ENCODE data around the gene KLF13.

KLF13 gene

DNA sequence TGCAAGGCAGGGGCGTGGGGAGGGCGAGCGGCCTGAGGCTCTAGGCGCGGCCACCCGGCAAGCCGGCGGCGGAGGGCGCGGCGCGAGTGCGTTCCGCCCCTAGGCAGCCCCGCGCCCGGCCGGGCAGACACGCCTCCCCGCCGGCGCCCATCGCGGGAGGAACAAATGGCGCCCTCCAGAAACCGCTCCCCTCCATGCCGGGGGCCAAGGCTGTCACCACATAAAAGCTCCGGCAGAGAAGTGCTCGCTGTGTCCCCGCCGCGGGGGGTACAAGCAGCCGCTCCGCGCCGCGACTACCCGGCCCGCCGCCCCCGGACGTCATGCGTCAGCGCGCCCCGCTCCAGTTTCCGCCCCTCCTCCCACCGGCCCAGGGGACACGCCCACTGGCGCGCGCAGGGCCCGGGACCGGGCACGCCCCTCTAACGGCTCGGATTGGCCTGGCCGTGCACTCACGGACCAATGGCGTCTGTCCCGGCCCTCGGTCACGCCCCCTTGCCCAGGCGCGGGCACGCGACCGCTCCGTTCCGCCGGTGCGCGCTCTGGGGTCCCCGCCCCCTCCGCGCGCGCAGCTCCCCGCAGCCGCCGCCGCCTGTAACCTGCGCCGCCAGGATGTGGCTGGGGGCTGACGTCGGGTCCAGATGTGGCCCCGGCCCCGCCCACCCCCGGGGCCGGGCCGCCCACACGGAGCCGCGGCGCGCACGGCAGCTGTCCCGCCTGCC, at the start of gene KLF13:
TSS of gene KLF13 (plus strand) at position 680 of the 719 bp plus-strand sequence. CDS start 378 bp downstream, outside the sequence.
- DNase-seq (ENCODE audit: low spot score): peak; percentile 100

DNA sequence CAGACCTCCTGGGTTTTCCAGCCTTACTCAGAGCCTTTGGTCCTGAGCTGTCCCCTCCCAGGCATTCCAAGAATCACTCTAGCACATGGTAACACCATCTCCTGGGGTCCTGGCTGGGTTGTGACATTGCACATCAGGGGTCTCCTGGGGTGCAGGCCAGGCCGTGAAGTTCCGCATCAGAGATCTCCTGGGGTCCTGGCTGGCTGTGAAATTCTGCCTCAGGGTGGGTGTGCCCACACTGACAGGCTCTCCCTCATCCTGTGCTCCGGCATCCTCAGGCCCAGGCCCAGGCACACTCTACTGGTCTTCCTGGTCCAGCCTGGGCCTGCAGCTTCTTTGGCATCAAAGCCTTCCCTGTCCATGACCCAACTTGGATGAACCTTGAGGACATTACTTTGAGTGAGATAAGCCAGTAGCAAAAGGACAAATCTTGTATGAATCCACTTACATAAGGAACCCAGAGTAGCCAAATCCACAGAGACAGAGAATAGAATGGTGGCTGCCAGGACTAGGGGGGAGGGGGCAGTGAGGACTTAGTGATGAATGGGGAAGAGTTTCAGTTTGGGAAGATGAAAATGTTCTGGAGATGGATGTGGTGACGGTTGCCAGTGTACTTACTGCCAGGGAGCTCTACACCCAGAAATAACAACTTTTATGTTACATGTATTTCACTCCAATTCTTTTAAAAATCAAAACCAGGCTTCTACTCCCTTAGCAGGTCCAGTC, 49.1 kb upstream of the KLF13 start:
- no peak for DNase-seq (ENCODE audit: low spot score)

DNA sequence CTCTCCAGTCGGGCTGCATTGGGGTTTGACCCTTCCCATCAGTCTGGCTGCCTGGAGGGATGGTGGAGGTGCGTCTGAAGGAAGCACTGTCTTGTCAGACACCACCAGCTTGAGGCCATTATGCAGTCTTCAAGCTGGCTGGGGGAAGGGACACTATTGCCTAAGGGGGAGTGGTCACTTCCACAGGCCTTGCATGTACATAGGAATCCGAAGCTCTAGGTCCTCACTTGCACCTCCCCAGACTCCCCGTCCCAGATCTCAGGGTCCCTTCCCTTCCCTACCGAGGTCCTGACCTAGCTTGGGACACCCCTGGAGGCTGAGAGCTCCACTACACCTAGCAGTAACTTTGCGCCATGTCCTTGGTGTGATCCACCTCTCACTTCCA, 48.6 kb upstream of the KLF13 start:
- no peak for DNase-seq (ENCODE audit: low spot score)

DNA sequence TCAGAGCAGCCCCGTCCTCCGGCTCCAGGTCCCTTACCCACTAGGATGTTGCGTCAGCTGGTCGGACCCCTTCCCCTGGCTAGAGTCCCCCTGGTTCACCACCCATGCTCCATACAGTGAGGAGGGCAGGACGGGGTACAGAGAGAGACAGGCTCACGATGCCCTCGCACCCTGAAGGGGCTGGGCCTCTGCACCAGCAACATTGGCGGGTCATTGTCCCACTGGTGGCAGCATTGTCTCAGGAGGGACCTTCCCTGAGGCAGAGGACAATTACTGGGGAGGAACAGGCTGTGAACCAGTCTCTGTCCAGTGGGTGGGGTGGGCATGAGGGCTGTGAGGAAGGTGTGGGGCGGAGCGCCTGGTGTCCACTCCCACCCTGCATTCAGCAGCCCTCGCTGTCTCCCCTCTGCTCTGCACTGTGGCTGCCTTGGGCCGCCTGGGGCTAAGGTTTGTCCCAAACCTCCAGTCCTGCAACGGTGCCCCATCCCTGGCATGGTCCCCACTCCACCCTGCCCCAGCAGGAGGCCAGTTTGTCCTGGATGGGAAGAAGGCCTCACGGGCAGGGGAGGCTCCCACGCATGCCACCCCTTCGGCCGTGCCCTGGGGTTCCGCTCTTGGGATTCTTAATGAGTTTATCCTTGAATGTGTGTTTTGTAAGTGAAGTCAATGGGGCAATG, 48.0 kb upstream of the KLF13 start:
- no peak for DNase-seq (ENCODE audit: low spot score)

DNA sequence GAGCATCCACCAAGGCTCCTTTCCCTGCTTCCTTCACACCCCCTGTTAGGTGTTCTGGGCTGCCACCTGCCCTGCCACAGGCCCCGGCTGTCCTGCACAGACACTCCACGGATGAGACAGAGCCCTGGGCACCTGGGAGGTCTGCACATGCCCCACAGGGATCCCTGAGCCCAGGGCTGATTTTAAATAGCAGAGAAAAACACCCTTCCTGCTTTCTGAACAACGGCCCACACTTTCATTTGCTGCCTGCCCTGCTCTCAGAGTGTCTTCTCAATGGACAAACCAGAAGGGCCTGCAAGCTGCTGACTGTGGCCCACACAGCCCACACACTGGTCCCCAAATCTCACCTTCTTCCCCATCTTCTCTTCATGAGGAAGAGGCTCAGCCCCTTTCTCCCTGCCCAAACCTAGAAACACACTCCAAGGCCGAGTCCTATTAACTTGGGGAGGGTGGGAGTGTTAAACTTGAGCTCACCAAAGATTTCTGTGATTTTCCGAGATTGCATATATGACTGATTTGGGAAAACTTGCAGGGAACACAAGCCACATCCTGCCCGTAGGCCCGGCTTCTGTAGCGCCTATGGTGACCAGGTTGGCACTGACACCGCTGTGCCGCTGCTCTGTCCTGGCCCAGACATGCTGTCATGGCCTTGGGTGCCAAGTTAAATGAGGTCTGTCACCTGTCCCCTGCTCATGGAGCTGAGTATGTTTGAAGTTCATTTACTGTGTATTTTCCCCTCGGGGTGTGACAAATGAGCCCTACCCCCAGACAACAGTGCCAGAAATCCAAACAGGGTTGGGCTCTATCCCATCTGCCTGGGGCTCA, 47.2 kb upstream of the KLF13 start:
- DNase-seq (ENCODE audit: low spot score): no peak

GRCh38 chr15:31280046-31280830, 46.4 kb upstream of the KLF13 start:
- DNase-seq (ENCODE audit: low spot score): no peak

- DNase-seq (ENCODE audit: low spot score): no peak
Measured at GRCh38 chr15:31280831-31281216, 45.8 kb upstream of the KLF13 start.

- DNase-seq (ENCODE audit: low spot score): no peak
Measured at GRCh38 chr15:31283043-31283442, 43.6 kb upstream of the KLF13 start.

DNA sequence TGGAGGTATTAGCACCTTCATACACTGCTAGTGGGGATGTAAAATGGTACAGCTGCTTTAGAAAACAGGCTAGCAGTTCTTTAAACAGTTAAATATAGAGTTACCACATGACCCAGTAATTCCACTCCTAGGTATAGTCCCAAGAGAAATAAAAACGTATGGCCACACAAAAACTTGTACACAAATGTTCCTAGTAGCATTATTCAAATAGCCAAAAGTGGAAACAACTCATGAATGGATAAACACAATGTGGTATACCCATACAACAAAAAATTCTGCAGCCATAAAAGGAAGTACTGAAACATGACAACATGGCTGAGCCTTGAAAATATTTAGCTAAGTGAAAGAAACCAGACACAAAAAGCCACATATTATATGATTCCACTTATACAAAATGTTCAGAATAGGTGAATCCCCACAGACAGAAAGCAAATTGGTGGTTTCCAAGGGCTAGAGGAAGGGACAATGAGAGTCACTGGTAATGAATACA, 40.8 kb upstream of the KLF13 start:
- DNase-seq (ENCODE audit: low spot score): no peak

DNA sequence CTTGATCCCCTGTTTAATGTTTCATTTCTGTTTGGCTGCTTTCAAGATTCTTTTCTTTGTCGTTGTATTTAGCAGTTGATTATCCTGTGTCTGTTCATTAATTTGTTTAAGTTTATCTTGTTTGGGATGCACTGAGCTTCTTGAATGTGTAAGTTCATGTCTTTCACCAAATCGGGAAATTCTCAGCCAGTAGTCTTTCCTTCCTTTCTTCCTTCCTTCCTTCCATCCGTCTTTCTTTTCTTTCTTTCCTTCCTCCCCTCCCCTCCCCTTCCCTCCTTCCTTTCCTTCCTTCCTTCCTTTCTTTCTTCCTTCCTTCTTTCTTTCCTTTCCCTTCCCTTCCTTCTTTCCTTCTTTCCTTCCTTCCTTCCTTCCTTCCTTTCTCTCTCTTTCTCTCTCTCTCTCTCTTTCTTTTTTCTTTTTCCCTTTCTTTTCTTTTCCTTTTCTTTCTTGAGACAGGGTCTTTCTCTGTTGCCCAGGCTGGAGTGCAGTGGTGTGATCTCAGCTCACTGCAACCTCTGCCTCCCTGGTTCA, 35.5 kb upstream of the KLF13 start:
- DNase-seq (ENCODE audit: low spot score): no peak

DNA sequence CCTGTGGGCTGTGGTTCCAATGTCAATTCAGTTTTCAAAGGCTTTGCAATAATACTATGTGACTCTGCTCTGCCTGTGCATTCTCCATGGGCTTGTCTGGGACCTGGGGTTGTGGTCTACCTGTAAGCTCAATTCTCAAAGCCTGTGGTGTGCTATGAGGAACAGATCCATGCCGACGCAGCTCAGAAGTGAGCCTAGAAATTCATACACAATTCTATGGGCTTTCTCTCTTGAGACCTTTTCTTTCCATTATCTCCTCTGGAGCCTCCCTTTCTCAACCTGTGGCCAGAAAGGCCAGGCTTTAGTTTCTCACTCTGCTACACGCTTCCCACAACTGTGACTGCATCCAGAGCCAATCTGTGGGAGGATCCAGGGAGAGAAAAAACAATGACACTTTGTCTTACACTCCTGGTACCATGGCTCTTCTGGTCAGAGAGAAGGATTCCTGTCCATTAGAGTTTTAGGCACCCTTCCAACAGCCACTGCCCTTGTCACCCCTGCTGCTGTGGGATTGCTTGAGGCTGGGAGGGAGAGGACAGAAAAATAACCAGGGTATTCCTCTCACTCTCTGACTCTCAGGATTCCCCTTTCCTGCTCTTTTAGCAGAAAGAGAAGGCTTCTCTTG, 34.1 kb upstream of the KLF13 start:
- DNase-seq (ENCODE audit: low spot score): no peak

DNA sequence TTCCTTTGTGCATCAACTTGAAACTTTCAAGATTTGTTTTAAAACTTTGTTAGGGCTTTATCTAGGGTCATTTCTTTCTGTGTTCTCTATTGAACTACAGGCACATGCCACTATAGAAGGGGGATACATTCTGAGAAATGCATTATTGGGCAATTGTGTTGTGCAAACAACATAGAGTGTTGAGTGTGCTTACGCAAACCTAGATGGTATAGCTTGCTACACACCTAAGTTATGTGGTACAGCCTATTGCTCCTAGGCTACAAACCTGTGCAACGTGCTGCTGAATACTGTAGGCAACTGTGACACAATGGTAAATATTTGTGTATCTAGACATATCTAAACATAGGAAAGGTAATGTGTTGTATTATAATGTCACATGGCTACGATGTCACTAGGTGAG, 33.0 kb upstream of the KLF13 start:
- no peak for DNase-seq (ENCODE audit: low spot score)

DNA sequence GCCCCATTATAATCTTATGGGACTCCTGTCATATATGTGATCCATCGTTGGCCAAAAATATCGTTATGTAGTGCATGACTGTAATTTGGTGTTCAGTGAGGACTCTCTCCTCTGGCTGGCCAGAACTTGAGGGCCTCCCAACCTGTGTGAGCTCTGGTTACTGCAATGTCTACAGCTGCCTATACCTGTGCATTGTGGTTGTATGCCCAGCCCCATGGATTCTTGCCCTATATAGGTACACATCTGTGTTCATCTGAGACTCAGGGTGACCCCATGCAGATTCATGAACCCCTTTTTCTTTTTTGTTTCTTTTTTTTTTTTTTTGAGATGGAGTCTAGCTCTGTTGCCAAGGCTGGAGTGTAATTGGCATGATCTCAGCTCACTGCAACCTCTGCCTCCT, 32.6 kb upstream of the KLF13 start:
- DNase-seq (ENCODE audit: low spot score): no peak

- DNase-seq (ENCODE audit: low spot score): no peak
Measured at GRCh38 chr15:31295658-31296057, 31.0 kb upstream of the KLF13 start.

GRCh38 chr15:31296219-31296645, 30.4 kb upstream of the KLF13 start:
- no peak for DNase-seq (ENCODE audit: low spot score)

- no peak for DNase-seq (ENCODE audit: low spot score)
Measured at GRCh38 chr15:31296646-31297574, 29.7 kb upstream of the KLF13 start.

GRCh38 chr15:31297575-31298456, 28.8 kb upstream of the KLF13 start:
- no peak for DNase-seq (ENCODE audit: low spot score)

GRCh38 chr15:31298707-31299172, 27.9 kb upstream of the KLF13 start:
- no peak for DNase-seq (ENCODE audit: low spot score)

Measured in hepatic stellate cell (primary cell).